ENCODE data around the gene PTPN3.

The PTPN3 gene

GRCh38 chr9:109451311-109452025, 46.6 kb downstream of the PTPN3 start:
- peak; percentile 66 for DNase-seq

- no peak for DNase-seq
Measured at GRCh38 chr9:109450346-109450745, 47.8 kb downstream of the PTPN3 start.

- no peak for DNase-seq
Measured at GRCh38 chr9:109449036-109449798, 48.9 kb downstream of the PTPN3 start.

- DNase-seq, result no peak
Measured at GRCh38 chr9:109448223-109448622, 49.9 kb downstream of the PTPN3 start.

GRCh38 chr9:109447329-109448076, 50.6 kb downstream of the PTPN3 start:
- DNase-seq, result peak; percentile 10

- no peak for DNase-seq
Measured at GRCh38 chr9:109444771-109445320, 53.3 kb downstream of the PTPN3 start.

GRCh38 chr9:109442716-109443115, 55.4 kb downstream of the PTPN3 start:
- DNase-seq, result no peak

- DNase-seq, result no peak
Measured at GRCh38 chr9:109441296-109441695, 56.8 kb downstream of the PTPN3 start.

GRCh38 chr9:109440797-109441287, 57.3 kb downstream of the PTPN3 start:
- DNase-seq, result peak; percentile 94

GRCh38 chr9:109440117-109440515, 58.0 kb downstream of the PTPN3 start:
- peak; percentile 92 for DNase-seq

- peak; percentile 30 for DNase-seq
Measured at GRCh38 chr9:109439378-109440116, 58.6 kb downstream of the PTPN3 start.

- peak; percentile 87 for DNase-seq
Measured at GRCh38 chr9:109437286-109437685, 60.8 kb downstream of the PTPN3 start.

GRCh38 chr9:109436071-109436470, 62.0 kb downstream of the PTPN3 start:
- no peak for DNase-seq

GRCh38 chr9:109433476-109433875, 64.6 kb downstream of the PTPN3 start:
- DNase-seq, result no peak

GRCh38 chr9:109430231-109430630, 67.9 kb downstream of the PTPN3 start:
- DNase-seq, result no peak

- DNase-seq, result no peak
Measured at GRCh38 chr9:109428854-109429253, 69.3 kb downstream of the PTPN3 start.

GRCh38 chr9:109427886-109428285, 70.2 kb downstream of the PTPN3 start:
- DNase-seq, result no peak

- peak; percentile 24 for DNase-seq
Measured at GRCh38 chr9:109426626-109427402, 71.3 kb downstream of the PTPN3 start.

GRCh38 chr9:109424618-109425017, 73.5 kb downstream of the PTPN3 start:
- no peak for DNase-seq

GRCh38 chr9:109423877-109424276, 74.2 kb downstream of the PTPN3 start:
- DNase-seq, result no peak

GRCh38 chr9:109422641-109423040, 75.5 kb downstream of the PTPN3 start:
- no peak for DNase-seq

Data from MV-4-11 (cell line).